HUDEP-2 (cell line): ENCODE data around the gene TUFM.
A peak's percentile ranks its signal among the peaks of the same experiment; 100 is the strongest.
"Not testable (repeated sequence)": the region's sequence is repeated elsewhere in the genome, so short reads cannot be mapped to it uniquely, and the experiment has no call there.

Experiments
- DNase-seq, 76 experiments: peaks; one replicate each; lab custom pipeline; 2025; ENCODE audit not compliant: unreplicated experiment in 76 of 76; lab: John Stamatoyannopoulos, UW

The TUFM gene

GRCh38 chr16:28842696-28843095 lies 3.5 kb downstream of the TUFM start:
- DNase-seq = no peak

- no peak for DNase-seq
Measured at GRCh38 chr16:28839899-28840298, 6.2 kb downstream of the TUFM start.

GRCh38 chr16:28839004-28839639 lies 7.0 kb downstream of the TUFM start:
- DNase-seq = no peak

- DNase-seq = no peak
Measured at GRCh38 chr16:28838558-28838918, 7.6 kb downstream of the TUFM start.

- no peak for DNase-seq
Measured at GRCh38 chr16:28837672-28838557, 8.2 kb downstream of the TUFM start.

GRCh38 chr16:28836761-28837064 lies 9.4 kb downstream of the TUFM start:
- DNase-seq = no peak

GRCh38 chr16:28835864-28836760 lies 10.0 kb downstream of the TUFM start:
- DNase-seq = peak in 4 of 76 experiments; percentile 4 to 11 (median 7)

- no peak for DNase-seq
Measured at GRCh38 chr16:28834873-28835863, 11.0 kb downstream of the TUFM start.

GRCh38 chr16:28834349-28834748 lies 11.8 kb downstream of the TUFM start:
- no peak for DNase-seq

- DNase-seq = no peak
Measured at GRCh38 chr16:28830531-28830930, 15.6 kb downstream of the TUFM start.

- no peak for DNase-seq
Measured at GRCh38 chr16:28829747-28830146, 16.4 kb downstream of the TUFM start.

GRCh38 chr16:28826141-28826540 lies 20.0 kb downstream of the TUFM start:
- no peak for DNase-seq

GRCh38 chr16:28824717-28824973 lies 21.5 kb downstream of the TUFM start:
- no peak for DNase-seq

- peak; percentile 54 to 97 (median 93) for DNase-seq
Measured at GRCh38 chr16:28823873-28824716, 22.1 kb downstream of the TUFM start.

- peak in 3 of 76 experiments; percentile 42 to 70 (median 58) for DNase-seq
Measured at GRCh38 chr16:28823291-28823872, 22.8 kb downstream of the TUFM start.

- DNase-seq = peak in 75 of 76 experiments; percentile 26 to 94 (median 86)
Measured at GRCh38 chr16:28822520-28823290, 23.4 kb downstream of the TUFM start, which contains the start of gene ATXN2L. TSS of gene ATXN2L (plus strand) at chr16:28822999. CDS start at chr16:28823260, 261 bp downstream.

GRCh38 chr16:28821874-28822519 lies 24.2 kb downstream of the TUFM start:
- DNase-seq = peak in 2 of 76 experiments; percentile 9 to 31

- DNase-seq = not testable (repeated sequence)
Measured at GRCh38 chr16:28820546-28820945, 25.6 kb downstream of the TUFM start.
